GM18858 (cell line): ENCODE results near the gene PDE1C.

Source experiments
- ATAC-seq: cut with Tn5 transposase; IDR thresholded peaks from one replicate; pipeline ENCODE4 v1.9.1; 2021; ENCODE audit not compliant: unreplicated experiment

Gene PDE1C

DNA sequence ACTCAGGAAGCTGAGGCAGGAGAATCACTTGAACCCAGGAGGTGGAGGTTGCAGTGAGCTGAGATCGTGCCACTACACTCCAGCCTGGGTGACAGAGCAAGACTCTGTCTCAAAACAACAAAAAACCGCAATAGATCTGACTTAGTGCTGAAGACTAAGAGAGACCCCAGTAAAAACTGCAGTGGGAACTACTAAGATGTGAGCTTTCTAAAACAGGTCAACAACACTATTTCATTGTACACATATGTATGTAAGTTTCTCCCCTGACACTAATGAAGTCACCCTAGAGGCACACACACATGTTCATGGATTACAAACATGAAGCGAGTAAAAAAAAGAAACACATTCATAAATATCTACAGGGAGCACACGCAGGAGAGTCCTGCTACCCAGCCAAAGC lies 68.3 kb downstream of the PDE1C start:
- ATAC-seq = no peak

DNA sequence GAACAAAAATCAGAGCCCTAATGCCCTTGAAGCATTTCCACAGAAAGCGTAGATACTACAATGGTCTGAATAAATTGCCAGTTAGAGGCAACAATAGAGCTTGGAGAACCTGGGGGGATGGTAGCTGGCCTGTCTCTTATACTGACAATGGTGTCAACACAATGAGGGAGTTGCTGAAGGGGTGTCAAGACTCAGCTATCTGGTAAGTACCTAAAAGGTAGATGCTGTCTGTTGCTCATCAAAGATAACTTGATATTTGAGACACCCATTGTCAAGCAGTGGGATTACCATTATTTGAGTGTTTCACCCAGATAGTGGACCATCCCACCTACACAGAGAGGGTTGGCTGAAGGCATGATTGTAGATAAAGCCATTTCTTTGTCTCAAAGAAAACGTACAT lies 72.8 kb downstream of the PDE1C start:
- no peak for ATAC-seq

DNA sequence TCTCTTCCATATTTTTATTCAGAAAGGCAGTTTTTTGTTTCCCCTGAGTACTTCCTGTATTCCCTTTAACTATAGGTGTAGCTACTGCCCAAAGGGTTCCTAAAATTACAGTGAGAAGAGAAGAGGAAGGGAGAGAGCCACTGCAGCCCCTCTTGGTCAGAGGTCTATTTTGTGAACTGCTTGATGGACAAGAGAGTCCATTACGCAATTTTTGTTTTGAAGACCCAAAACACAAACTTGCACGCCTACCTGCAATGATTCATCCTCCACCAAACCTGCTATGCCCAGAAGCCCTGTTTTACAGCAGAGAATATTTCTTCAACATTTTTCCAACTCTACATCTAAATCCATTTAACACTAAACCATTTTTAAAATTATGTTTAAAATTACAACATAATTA lies 75.1 kb downstream of the PDE1C start:
- ATAC-seq = no peak

DNA sequence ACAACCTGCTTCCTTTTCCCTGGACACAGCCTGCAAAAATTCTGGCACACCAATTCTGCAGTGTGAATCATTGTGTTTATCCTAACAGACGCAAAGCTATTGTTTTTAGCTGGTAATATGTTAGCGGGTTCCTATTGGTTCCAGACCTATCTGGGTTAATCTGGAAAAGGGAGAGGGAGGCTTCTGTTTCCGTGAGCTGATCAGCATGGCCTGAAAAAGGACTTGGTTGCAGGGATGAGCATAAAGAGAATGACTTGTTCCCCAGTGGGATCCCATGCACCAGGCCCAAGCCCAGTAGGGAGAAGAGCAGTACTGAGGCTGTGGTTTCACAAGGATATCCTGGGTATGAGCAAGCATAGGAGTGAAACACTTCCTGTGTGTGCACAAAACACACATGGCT lies 78.4 kb downstream of the PDE1C start:
- ATAC-seq = no peak

DNA sequence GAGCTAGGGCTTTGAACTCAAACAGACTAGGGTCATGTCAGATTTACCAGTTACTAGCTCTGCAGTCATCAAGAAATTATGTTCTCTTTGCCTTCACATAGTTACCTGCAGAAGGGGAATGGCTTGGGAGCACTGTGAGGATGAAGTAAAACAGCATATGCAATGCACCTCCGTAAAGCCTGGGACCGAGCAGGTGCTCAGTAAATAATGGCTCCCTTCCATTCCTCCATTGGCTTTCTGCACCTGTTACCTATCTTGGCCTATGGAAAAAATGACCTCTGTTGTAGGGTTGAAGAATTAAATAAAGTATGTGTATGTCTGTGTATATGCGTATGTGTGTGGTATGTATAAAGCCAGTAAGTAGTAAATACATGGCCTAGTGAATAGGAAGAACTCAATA lies 78.8 kb downstream of the PDE1C start:
- no peak for ATAC-seq

DNA sequence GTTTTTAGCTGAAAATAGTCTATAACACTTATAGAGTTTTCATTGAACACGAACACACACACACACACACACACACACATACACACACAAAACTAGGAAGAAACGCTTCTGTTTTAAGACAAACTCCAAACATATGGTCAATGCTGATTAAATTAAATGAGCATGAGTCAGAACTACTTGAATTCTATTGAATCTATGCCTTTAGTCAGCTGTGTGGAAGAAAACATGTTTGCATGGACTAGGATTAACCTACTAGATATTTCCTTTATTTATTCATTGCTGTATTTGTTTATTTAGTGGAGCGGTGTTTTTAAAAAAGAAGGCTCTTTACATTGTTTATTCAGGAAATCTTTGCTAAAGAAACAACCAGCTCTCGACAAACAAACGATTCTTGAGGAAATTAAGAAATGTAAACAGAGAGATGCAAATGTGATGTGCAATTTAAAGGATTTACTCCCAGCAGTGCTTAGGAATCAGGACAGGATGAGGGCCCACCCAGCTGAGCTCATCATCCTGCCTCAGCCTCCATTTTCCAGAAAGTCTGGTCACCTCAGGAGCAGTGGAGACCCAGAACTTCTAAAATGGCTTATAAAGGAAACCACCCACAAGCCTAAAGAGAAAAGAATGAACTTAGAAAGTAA lies 83.2 kb downstream of the PDE1C start:
- ATAC-seq = no peak

DNA sequence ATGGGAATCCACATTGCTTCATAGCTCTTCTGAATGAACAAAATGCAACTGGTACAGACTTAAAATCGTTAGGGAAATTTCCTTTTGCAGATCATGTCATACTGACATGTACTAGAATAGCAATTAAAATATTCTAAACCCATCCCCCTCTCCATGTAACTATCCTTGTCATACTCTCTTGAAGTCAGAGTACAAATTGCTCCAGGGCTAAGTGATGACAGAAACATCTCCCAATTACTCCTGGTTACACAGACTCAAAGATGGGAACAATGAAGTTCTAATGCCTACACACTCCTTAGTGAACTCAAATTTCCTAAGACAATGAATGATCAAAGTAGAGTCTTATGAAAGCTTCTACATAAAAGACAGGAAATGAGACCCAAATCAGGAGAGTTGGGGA lies 87.2 kb downstream of the PDE1C start:
- ATAC-seq = no peak

DNA sequence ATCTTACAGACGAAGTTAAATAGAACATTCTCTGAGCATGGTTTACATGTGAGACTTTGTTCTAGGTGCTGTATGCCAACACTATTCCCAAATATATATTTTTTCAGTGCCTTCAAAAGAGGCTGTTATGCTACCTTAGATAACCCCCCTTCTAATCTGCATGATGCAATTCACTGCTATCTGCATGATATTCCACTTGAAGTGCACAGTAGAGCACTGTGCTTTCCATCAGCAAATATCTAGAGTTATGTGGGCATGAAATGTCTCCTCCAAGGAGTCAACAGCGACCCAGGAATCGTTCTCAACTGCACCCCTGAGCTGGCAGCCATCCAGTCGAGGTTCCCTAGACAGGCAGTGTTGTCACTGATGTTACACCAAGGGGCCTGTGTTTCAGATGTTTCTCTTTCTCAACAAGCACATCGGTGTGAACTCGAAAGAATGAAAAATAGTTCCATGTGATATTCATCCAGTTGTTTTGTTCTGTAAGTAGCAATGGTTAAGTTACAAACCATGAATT lies 88.3 kb downstream of the PDE1C start:
- no peak for ATAC-seq

DNA sequence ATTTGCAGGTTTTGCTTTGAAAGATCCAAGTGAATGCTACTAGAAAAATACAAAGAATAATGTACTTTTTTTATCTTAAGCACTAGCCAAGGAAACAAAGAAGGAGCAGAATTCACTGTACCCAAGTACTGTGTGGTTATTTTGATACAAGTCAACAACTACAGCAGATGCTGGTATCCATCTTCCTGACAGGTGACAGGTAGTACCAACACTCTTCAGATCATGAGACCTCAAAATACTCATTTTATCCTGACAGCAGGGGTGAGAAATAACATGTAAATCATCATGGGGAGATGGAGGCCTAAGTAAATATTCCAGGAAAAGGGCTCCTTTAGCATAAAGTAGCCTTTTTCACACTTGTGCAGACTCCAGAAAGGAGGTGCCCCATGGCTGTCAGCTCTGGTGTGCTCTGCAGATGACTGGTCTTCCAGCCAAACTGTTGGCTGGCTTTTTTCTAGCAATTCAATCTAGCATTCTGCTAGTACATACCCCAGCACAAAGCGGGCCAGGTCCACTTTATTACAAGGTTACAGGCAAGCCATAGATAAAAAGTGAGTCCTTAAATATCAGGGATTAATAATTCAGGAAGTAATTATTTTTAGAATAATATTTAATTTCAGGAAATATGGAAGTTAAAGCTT lies 90.4 kb downstream of the PDE1C start:
- ATAC-seq = no peak

DNA sequence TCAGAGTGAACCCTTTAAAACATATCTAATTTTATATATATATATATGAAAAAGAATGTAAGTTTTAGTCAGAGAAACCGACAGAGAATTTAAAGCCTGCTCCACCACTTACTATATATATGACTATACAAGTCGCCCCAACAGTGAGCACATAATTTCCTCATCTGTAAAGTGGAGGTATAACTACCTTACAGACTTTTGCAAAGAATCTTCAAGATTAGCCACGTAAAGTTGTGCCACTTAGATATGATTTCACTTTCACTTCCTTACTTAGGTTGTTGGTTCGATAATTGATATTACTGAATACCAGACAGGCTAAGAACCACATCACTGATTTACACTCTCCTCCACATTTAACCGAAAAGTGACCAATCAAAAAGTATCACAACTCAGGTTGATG lies 94.7 kb downstream of the PDE1C start:
- no peak for ATAC-seq

DNA sequence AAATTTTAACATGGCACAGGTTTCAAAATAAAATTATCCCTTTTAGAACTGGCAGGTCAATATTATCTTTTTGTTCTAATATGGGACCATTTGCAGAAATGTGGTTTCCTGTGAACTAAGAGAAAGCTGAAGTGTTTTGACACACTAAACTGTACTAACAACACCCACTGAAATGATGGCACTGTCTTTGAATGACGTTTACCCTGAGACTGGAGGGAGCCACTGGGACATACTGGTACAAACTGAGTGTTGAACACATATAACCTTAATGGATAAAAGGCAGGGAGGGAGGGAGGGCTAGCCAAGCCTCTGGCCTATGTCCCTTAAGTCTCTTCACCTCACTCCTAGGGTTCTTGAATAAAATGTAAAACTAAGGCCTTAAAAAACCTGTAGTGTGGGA lies 95.9 kb downstream of the PDE1C start:
- ATAC-seq = no peak

DNA sequence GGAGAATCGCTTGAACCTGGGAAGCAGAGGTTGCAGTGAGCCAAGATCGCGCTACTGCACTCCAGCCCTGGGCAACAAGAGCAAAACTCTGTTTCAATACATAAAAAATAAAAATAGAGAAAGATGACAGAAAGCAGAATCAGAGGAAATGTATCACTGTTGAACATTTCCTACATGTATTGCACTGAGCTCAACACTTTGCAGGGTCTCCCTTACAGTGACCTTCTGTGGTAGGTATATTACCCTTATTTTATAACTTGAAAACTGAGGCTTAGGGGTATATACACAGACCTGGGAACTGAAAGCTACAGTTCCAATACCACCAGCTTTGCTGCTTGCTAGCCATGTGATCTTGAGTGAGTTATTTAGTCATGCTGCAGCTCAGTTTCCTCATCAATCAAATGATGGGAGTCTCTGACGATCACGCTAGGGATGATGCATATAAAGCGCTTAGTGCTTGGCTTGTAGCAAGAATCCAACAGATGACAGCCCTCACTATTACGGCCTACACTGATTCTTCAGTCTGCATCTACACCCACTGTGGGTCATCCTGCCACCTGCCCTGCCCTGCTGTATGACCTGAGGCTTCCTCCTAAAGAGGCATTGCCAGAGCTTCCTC lies 99.0 kb downstream of the PDE1C start:
- no peak for ATAC-seq

DNA sequence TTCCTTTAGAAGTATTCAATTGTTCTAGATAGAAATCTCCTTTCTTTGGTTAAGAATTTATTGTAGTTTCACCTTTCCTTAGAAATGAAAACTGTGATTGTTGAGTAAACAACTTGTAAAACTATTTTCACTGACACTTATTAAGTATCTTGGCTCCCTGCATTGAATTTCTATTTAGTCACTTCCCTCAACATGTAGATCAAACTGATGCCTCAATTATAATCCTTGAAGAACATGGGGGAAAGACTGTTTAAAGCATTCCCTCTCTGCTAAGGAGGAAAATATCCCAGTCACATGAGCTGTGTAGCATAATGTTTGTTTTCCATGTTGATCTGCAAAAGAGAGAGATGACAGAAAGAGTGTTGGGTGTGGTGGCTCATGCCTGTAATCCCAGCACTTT lies 99.7 kb downstream of the PDE1C start:
- ATAC-seq = no peak

DNA sequence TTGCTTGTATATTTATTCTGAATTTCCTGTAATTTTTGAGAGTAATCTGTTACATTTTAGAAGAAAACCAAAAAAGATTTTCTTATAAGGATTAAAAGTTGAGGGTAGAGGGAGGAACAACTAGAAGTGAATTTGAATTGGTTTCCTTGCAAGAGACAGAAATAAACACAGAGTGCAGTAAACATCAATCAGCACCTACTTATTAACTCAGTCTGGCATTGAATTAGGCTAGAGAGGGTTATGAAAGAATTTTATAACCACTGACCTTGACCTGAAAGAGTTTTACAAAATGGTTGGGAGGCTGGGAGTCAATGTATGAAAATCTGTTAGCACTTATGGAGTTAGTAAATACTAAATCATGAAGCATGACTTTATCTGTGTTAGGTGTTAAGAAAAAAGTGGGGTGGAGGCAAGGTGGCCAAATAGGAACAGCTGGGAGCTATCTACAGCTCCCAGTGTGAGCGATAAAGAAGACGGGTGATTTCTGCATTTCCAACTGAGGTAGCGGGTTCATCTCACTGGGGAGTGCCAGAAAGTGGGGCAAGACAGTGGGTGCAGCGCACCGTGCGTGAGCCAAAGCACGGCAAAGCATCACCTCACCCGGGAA lies 106.5 kb downstream of the PDE1C start:
- ATAC-seq = no peak

DNA sequence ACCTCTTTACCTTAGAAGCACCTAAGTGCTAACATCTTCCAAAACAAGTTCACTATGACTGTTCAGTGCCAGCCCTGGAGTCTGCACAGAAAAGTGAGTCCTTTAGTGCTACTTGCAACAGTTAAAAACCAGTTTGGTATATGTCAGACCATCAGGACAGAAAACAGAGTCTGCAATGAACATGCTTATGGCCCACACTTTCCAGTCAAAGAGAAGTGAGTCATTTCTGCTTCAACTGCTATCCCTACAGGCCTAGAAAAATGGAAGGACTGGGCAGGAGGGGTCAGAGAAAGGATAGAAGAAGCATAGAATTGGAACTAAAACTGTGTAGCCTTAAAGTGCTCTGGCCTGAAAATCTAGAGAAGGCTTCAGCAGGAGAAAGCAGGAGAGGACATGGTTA lies 108.0 kb downstream of the PDE1C start:
- ATAC-seq = no peak

DNA sequence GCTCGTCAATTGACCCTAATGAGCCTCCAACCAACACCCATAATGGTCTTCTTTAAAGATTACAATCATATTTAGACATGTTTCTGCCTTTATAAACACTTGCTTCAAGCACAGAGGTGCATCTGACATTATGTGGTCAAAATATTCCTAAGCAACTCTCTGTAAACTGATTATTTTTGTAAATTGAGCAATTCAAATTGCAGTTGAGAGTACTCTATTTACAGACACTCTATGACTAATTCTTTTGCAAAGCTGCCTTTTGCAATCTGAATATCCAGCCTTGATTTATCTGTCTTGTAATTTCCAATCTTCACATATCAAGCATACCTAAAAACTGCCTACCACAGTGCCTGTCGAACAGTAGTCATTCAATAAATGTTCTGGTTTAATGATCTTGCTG lies 112.0 kb downstream of the PDE1C start:
- ATAC-seq = no peak

DNA sequence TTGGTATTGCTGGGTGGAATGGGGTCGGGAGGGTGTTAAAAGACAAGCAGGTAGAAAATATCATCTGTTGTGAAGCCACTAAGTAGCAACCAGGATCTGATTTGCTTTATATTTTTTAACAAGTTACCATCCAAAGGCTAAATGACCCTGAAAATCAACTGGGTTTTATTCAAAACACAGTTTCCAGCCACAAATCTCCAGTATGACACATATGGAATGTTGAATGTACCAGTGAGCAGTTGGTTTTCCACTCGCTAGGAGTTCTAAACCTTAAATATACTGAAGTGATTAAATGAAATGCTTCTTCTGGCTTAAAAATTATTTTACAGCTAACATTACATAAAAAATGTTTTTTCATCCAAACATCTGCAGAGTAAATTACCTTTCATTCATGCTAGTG lies 112.5 kb downstream of the PDE1C start:
- no peak for ATAC-seq

DNA sequence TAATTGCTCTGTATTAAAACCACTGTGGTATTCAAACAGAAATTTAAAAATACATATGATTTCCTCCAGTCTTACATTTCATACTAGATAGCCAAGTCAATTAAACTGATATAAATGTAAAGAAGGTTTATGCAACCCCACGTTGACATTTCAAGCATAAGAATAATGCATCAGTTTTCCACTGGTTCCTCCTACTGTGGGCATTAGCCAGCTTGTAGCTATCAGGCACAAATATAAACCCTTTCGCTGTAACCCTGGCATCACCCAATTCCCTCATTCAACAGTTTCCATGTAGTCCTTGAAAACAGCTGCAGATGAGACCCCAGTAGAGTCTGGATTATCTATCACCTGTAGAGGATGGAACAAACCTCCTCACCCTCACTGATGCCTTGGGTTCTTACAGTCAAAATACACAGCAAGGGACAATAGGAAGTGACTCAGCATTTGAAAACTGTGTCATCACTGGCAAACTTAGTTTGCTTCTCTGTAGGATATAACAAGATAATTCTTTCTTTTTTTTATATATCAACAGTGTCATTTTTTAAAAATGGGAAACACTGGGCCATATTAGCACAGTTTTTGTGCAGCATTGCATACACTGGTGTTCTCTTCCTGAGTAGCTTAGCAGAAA lies 113.0 kb downstream of the PDE1C start:
- ATAC-seq = no peak

DNA sequence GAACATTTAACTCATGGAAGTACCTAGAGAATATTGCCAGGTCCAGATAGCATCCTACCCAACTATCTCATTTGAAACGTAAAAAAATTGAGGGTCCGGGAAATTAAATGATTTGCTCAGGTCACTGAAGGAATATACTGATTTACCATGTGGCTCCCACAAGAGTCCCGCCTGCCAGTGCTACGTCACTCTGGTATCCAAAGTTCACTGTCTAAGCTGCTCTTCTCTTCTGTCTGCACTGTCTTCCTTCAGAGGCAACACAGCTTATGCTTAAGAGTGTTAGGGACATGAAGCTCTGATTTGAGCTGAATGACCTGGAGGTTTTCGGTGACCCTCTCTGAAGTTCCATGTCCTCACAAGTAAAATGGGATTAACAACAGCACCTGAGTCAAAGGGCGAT lies 114.6 kb downstream of the PDE1C start:
- no peak for ATAC-seq

DNA sequence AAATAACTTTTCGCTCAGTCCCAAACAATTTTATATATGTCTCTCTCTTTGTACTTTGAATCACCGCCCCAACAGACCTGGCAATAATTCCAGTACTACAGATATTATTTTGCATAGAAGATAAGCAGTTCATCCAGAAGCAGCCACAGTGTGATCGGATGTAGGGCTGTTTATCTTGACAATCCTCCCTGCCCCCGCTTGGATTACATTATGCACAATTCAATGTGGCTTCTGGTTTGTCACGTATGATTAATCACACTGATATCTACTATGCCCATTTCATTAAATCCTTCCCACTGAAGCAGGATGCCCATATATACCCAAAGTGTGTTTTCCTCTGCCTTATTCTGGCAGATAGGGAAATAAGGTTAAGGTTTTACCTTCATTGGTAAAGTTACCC lies 115.2 kb downstream of the PDE1C start:
- ATAC-seq = no peak

DNA sequence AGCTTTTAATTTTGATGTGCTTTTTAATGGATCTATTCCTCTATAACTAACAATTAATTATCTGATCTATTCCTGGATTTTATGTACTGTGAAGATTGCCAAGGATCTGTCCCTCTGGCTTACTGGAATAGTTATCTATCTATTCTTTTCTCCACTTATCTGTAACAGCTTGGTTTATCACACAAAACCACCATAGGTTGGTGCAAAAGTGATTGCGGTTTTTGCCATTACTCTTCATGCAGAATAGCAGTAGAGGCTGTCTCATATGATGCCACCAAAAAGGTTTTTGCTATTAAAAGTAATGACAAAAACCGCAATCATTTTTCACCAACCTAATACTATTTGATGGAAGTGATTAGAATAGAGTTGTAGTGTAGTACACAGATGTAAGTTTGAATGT lies 115.7 kb downstream of the PDE1C start:
- ATAC-seq = no peak

DNA sequence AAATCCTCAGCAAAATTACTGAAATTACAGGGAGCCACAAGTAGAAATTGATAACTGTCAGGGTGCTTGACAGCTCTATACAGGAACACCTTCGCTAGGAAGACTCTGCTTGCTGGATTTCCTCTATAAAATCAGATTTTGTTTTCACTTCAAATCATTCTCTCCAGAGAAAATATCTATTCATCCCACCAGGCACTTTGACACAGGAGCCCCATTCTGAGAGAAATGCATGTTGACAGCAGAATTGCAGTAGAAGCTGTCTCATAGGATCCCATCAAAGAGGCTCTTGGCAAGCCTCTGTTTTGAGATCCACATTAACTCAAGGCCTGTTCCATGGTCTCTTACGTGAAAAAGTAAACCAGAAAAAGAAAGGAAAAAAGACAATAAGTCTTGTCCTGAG lies 116.8 kb downstream of the PDE1C start:
- ATAC-seq = no peak
